ENCODE data around the gene ANO10. TPM values are rescaled to one million over a fixed set of nuclear protein-coding genes. Genes with fewer than 3 reads are reported as not detected.
"Not testable (repeated sequence)": the region's sequence is repeated elsewhere in the genome, so short reads cannot be mapped to it uniquely, and the experiment has no call there.

Gene ANO10
- total and polyA plus RNA-seq, 2 donors (not counting 1 experiment from before 2014, with no cell fraction given): 1.9 to 10.6 TPM

DNA sequence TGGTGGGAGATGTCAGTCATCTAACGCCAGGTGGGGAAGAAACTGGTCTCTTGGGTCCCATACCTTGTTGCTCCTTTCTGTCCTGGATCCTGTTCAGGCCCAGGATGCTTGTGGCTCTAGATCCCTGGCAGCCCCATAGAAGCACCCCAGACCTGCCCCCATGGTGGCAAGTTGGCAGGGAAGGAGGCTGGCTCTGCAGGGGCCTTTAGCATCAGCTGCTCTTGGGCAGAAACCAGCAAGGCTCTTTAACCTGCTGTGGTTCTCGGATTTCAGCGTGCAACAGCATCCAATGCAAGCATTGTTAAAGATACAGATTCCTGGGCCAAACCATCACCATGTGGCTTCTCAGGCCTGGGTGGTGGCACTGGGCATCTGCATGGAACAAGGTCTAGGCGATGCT, 259.6 kb downstream of the ANO10 start:
- H3K9ac ChIP-seq (ENCODE audit: low read length): no peak overlapping the region
- Mint-ChIP-seq H3K4me3 (no peak overlapping the region), H3K4me1 (no peaks in the 10 kb centered on the region), H3K9me3 (ENCODE audit: insufficient read depth) (peaks cover 7% of the 10 kb centered on the region), H3K27me3 (no peaks in the 10 kb centered on the region), H3K27ac (no peak overlapping the region)
- DNase-seq: no peak
- H3K27me3 ChIP-seq (replicated peaks in 1 of 4; ENCODE audit: control extremely low read depth in 1 of 4, control insufficient read depth in 3 of 4, insufficient read depth in 4 of 4, low read length in 3 of 4): no peaks in the 10 kb centered on the region
- 96% methylated on average over 4 of the region's 4 CpGs for WGBS (ENCODE audit: insufficient coverage)
- ChIA-PET POLR2A (no interaction called here), CTCF (no interaction called here)
- no peak overlapping the region for H3K4me2 ChIP-seq (replicated peaks; ENCODE audit: low read depth, low read length, poor library complexity, severe bottlenecking)
- H3K4me1 ChIP-seq (ENCODE audit: control insufficient read depth in 2 of 2, insufficient read depth in 2 of 2, low read length in 2 of 2): no peaks in the 10 kb centered on the region
- no peak for ATAC-seq (ENCODE audit: low read depth)
- no peak overlapping the region for H3K4me3 ChIP-seq (ENCODE audit: control extremely low read depth in 1 of 5, extremely low read depth in 1 of 5, insufficient read depth in 1 of 5, low read depth in 2 of 5, low read length in 4 of 5)
- H3K79me2 ChIP-seq (ENCODE audit: control insufficient read depth, insufficient read depth, low read length): no peaks in the 10 kb centered on the region
- H3K36me3 ChIP-seq (replicated peaks in 1 of 2; ENCODE audit: control extremely low read depth in 1 of 2, control insufficient read depth in 1 of 2, extremely low read depth in 1 of 2, insufficient read depth in 2 of 2, low read length in 1 of 2): no peaks in the 10 kb centered on the region
- H2AFZ ChIP-seq (ENCODE audit: insufficient read depth, low read depth, low read length, poor library complexity, severe bottlenecking): no peak overlapping the region
- no peak for TF ChIP-seq EZH2 (IDR thresholded peaks at IDR 0.05; ENCODE audit: borderline replicate concordance, insufficient read depth, low read depth, low read length, poor library complexity, severe bottlenecking)
- TF ChIP-seq, protein P1, sequence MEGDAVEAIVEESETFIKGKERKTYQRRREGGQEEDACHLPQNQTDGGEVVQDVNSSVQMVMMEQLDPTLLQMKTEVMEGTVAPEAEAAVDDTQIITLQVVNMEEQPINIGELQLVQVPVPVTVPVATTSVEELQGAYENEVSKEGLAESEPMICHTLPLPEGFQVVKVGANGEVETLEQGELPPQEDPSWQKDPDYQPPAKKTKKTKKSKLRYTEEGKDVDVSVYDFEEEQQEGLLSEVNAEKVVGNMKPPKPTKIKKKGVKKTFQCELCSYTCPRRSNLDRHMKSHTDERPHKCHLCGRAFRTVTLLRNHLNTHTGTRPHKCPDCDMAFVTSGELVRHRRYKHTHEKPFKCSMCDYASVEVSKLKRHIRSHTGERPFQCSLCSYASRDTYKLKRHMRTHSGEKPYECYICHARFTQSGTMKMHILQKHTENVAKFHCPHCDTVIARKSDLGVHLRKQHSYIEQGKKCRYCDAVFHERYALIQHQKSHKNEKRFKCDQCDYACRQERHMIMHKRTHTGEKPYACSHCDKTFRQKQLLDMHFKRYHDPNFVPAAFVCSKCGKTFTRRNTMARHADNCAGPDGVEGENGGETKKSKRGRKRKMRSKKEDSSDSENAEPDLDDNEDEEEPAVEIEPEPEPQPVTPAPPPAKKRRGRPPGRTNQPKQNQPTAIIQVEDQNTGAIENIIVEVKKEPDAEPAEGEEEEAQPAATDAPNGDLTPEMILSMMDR (IDR thresholded peaks at IDR 0.05): no peak
- intact Hi-C loops (cut with micrococcal nuclease): no loop called here
- no peaks in the 10 kb centered on the region for H4K20me1 ChIP-seq (ENCODE audit: control insufficient read depth, insufficient read depth, low read length, poor library complexity, severe bottlenecking)
- no peak overlapping the region for H3K27ac ChIP-seq (ENCODE audit: low read length in 2 of 2)
- H3K9me3 ChIP-seq (ENCODE audit: control extremely low read depth in 1 of 3, control insufficient read depth in 2 of 3, insufficient read depth in 1 of 3, low read length in 2 of 3): peaks cover 0 to 4% (median 0%) of the 10 kb centered on the region in 3 donors

DNA sequence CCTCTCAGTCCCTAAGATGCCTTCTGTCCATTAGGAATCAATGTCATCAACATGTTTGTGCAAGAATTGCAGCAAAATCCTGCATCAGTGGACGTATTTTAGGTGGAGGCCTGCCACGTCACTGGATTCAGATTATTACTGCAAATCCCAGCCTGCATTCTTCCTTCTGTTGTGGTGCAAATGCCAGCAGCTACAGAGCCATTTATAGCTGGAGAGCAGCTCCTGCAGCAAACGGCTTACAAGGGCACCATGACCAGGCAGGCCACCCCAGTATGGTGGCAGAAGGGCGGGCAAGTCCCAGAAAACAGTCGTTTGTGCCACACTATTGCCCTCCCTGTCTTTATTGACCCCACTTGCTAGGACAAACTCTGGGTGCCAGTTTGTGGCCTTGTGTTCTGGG, 260.7 kb downstream of the ANO10 start:
- no peak overlapping the region for H2AFZ ChIP-seq (ENCODE audit: insufficient read depth, low read depth, low read length, poor library complexity, severe bottlenecking)
- peaks cover 0 to 8% (median 0%) of the 10 kb centered on the region in 3 donors for H3K9me3 ChIP-seq (ENCODE audit: control extremely low read depth in 1 of 3, control insufficient read depth in 2 of 3, insufficient read depth in 1 of 3, low read length in 2 of 3)
- Mint-ChIP-seq H3K9me3 (ENCODE audit: insufficient read depth) (peaks cover 7% of the 10 kb centered on the region), H3K4me3 (no peak overlapping the region), H3K4me1 (no peaks in the 10 kb centered on the region), H3K27me3 (no peaks in the 10 kb centered on the region), H3K27ac (no peak overlapping the region)
- intact Hi-C loops (cut with micrococcal nuclease): no loop called here
- no peaks in the 10 kb centered on the region for H3K4me1 ChIP-seq (ENCODE audit: control insufficient read depth in 2 of 2, insufficient read depth in 2 of 2, low read length in 2 of 2)
- H3K36me3 ChIP-seq (replicated peaks in 1 of 2; ENCODE audit: control extremely low read depth in 1 of 2, control insufficient read depth in 1 of 2, extremely low read depth in 1 of 2, insufficient read depth in 2 of 2, low read length in 1 of 2): no peaks in the 10 kb centered on the region
- no peak overlapping the region for H3K4me2 ChIP-seq (replicated peaks; ENCODE audit: low read depth, low read length, poor library complexity, severe bottlenecking)
- no peak overlapping the region for H3K4me3 ChIP-seq (ENCODE audit: control extremely low read depth in 1 of 5, extremely low read depth in 1 of 5, insufficient read depth in 1 of 5, low read depth in 2 of 5, low read length in 4 of 5)
- H3K27ac ChIP-seq (ENCODE audit: low read length in 2 of 2): no peak overlapping the region
- DNase-seq (no peak), ATAC-seq (ENCODE audit: low read depth) (no peak)
- H3K9ac ChIP-seq (ENCODE audit: low read length): no peak overlapping the region
- no peaks in the 10 kb centered on the region for H3K79me2 ChIP-seq (ENCODE audit: control insufficient read depth, insufficient read depth, low read length)
- TF ChIP-seq EZH2 (IDR thresholded peaks at IDR 0.05; ENCODE audit: borderline replicate concordance, insufficient read depth, low read depth, low read length, poor library complexity, severe bottlenecking): no peak
- TF ChIP-seq, protein P1 (IDR thresholded peaks at IDR 0.05): no peak
- WGBS (ENCODE audit: insufficient coverage): 99% methylated on average over 4 of the region's 5 CpGs
- ChIA-PET CTCF (no interaction called here), POLR2A (no interaction called here)
- no peaks in the 10 kb centered on the region for H3K27me3 ChIP-seq (replicated peaks in 1 of 4; ENCODE audit: control extremely low read depth in 1 of 4, control insufficient read depth in 3 of 4, insufficient read depth in 4 of 4, low read length in 3 of 4)
- no peaks in the 10 kb centered on the region for H4K20me1 ChIP-seq (ENCODE audit: control insufficient read depth, insufficient read depth, low read length, poor library complexity, severe bottlenecking)

DNA sequence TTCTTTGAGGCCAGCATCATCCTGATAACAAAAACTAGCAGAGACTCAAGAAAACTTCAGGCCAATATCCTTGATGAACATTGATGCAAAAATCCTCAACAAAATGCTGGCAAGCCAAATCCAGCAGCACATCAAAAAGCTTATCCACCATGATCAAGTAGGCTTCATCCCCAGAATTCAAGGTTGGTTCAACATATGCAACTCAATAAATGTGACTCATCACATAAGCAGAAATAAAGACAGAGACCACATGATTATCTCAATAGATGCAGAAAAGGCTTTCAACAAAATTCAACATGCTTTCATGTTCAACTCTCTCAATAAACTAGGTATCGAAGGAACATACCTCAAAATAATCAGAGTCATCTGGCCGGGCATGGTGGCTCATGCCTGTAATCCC, 265.8 kb downstream of the ANO10 start:
- H3K4me1 Mint-ChIP-seq; H3K4me3 ChIP-seq (ENCODE audit: control extremely low read depth in 1 of 5, extremely low read depth in 1 of 5, insufficient read depth in 1 of 5, low read depth in 2 of 5, low read length in 4 of 5); CTCF ChIA-PET; H3K4me2 ChIP-seq (replicated peaks; ENCODE audit: low read depth, low read length, poor library complexity, severe bottlenecking); POLR2A ChIA-PET; DNase-seq; H2AFZ ChIP-seq (ENCODE audit: insufficient read depth, low read depth, low read length, poor library complexity, severe bottlenecking); H3K27ac Mint-ChIP-seq; intact Hi-C loops (cut with micrococcal nuclease); H3K27ac ChIP-seq (ENCODE audit: low read length in 2 of 2); ATAC-seq (ENCODE audit: low read depth); H3K27me3 ChIP-seq (replicated peaks in 1 of 4; ENCODE audit: control extremely low read depth in 1 of 4, control insufficient read depth in 3 of 4, insufficient read depth in 4 of 4, low read length in 3 of 4); H3K4me1 ChIP-seq (ENCODE audit: control insufficient read depth in 2 of 2, insufficient read depth in 2 of 2, low read length in 2 of 2); H3K79me2 ChIP-seq (ENCODE audit: control insufficient read depth, insufficient read depth, low read length); H4K20me1 ChIP-seq (ENCODE audit: control insufficient read depth, insufficient read depth, low read length, poor library complexity, severe bottlenecking); H3K4me3 Mint-ChIP-seq; H3K9ac ChIP-seq (ENCODE audit: low read length); H3K27me3 Mint-ChIP-seq; H3K36me3 ChIP-seq (replicated peaks in 1 of 2; ENCODE audit: control extremely low read depth in 1 of 2, control insufficient read depth in 1 of 2, extremely low read depth in 1 of 2, insufficient read depth in 2 of 2, low read length in 1 of 2): not testable (repeated sequence)
- 100% methylated on average over 2 of the region's 2 CpGs for WGBS (ENCODE audit: insufficient coverage)
- H3K9me3 ChIP-seq (ENCODE audit: control extremely low read depth in 1 of 3, control insufficient read depth in 2 of 3, insufficient read depth in 1 of 3, low read length in 2 of 3): peaks cover 9 to 45% (median 19%) of the 10 kb centered on the region in 3 donors
- H3K9me3 Mint-ChIP-seq (ENCODE audit: insufficient read depth): peaks cover 29% of the 10 kb centered on the region

Data from B cell (primary cell).